ENCODE measurements around the gene TMEM74B. TPM values are rescaled to one million over a fixed set of nuclear protein-coding genes. Genes with fewer than 3 reads are reported as not detected.

TMEM74B gene
- total RNA-seq, 1 donor from 2014 or later, result 2.7 TPM

- DNase-seq (ENCODE audit: low read depth, low spot score), result no peak
- TF ChIP-seq CTCF (conservative IDR thresholded peaks at IDR 0.05), result no peak
- H3K9me3 Mint-ChIP-seq, result no peaks in the 10 kb centered on the region
- H3K4me1 Mint-ChIP-seq, result no peaks in the 10 kb centered on the region
- H3K36me3 Mint-ChIP-seq (ENCODE audit: low read depth), result peaks cover 35% of the 10 kb centered on the region
- H3K27me3 Mint-ChIP-seq (ENCODE audit: low read depth), result no peaks in the 10 kb centered on the region
- no peak overlapping the region for H3K27ac Mint-ChIP-seq (ENCODE audit: unreplicated experiment)
- H3K4me3 Mint-ChIP-seq, result no peak overlapping the region
Measured at GRCh38 chr20:1166948-1167720, 17.6 kb downstream of the TMEM74B start.

GRCh38 chr20:1165941-1166340, 18.8 kb downstream of the TMEM74B start:
- Mint-ChIP-seq H3K36me3 (ENCODE audit: low read depth) (peaks cover 35% of the 10 kb centered on the region), H3K4me3 (no peak overlapping the region), H3K27me3 (ENCODE audit: low read depth) (no peaks in the 10 kb centered on the region), H3K9me3 (no peaks in the 10 kb centered on the region), H3K27ac (ENCODE audit: unreplicated experiment) (no peak overlapping the region), H3K4me1 (no peaks in the 10 kb centered on the region)
- no peak for TF ChIP-seq CTCF (conservative IDR thresholded peaks at IDR 0.05)
- no peak for DNase-seq (ENCODE audit: low read depth, low spot score)

- peaks cover 35% of the 10 kb centered on the region for H3K36me3 Mint-ChIP-seq (ENCODE audit: low read depth)
- no peaks in the 10 kb centered on the region for H3K27me3 Mint-ChIP-seq (ENCODE audit: low read depth)
- no peaks in the 10 kb centered on the region for H3K4me1 Mint-ChIP-seq
- no peak for TF ChIP-seq CTCF (conservative IDR thresholded peaks at IDR 0.05)
- H3K4me3 Mint-ChIP-seq, result no peak overlapping the region
- DNase-seq (ENCODE audit: low read depth, low spot score), result no peak
- H3K9me3 Mint-ChIP-seq, result no peaks in the 10 kb centered on the region
- no peak overlapping the region for H3K27ac Mint-ChIP-seq (ENCODE audit: unreplicated experiment)
Measured at GRCh38 chr20:1165521-1165920, 19.3 kb downstream of the TMEM74B start.

GRCh38 chr20:1164871-1165270, 19.9 kb downstream of the TMEM74B start:
- Mint-ChIP-seq H3K4me1 (no peaks in the 10 kb centered on the region), H3K27ac (ENCODE audit: unreplicated experiment) (no peak overlapping the region), H3K9me3 (no peaks in the 10 kb centered on the region), H3K4me3 (no peak overlapping the region), H3K27me3 (ENCODE audit: low read depth) (no peaks in the 10 kb centered on the region), H3K36me3 (ENCODE audit: low read depth) (peaks cover 31% of the 10 kb centered on the region)
- DNase-seq (ENCODE audit: low read depth, low spot score), result no peak
- TF ChIP-seq CTCF (conservative IDR thresholded peaks at IDR 0.05), result no peak

- no peak for DNase-seq (ENCODE audit: low read depth, low spot score)
- Mint-ChIP-seq H3K36me3 (ENCODE audit: low read depth) (peaks cover 25% of the 10 kb centered on the region), H3K27ac (ENCODE audit: unreplicated experiment) (no peak overlapping the region), H3K4me1 (no peaks in the 10 kb centered on the region), H3K4me3 (no peak overlapping the region), H3K9me3 (no peaks in the 10 kb centered on the region), H3K27me3 (ENCODE audit: low read depth) (no peaks in the 10 kb centered on the region)
- TF ChIP-seq CTCF (conservative IDR thresholded peaks at IDR 0.05), result no peak
Measured at GRCh38 chr20:1163653-1164052, 21.1 kb downstream of the TMEM74B start.

Data from neural crest cell (in vitro differentiated cells).